ENCODE results near the gene VWA8.
"Not testable (repeated sequence)": the region's sequence is repeated elsewhere in the genome, so short reads cannot be mapped to it uniquely, and the experiment has no call there.

The VWA8 gene

GRCh38 chr13:41939398-41939797 lies 21.5 kb downstream of the VWA8 start:
- no peak overlapping the region for H3K4me3 ChIP-seq (ENCODE audit: low read depth, low read length)
- no peaks in the 10 kb centered on the region for H3K27me3 ChIP-seq (ENCODE audit: control insufficient read depth, insufficient read depth, low read length)
- no peaks in the 10 kb centered on the region for H3K36me3 ChIP-seq (ENCODE audit: control insufficient read depth, insufficient read depth, low read length)
- no peaks in the 10 kb centered on the region for H3K9me3 ChIP-seq (ENCODE audit: control insufficient read depth, insufficient read depth, low read length)
- no peaks in the 10 kb centered on the region for H3K4me1 ChIP-seq (ENCODE audit: control insufficient read depth, insufficient read depth, low read length)
- H3K9ac ChIP-seq (ENCODE audit: low read depth, low read length): no peak overlapping the region

DNA sequence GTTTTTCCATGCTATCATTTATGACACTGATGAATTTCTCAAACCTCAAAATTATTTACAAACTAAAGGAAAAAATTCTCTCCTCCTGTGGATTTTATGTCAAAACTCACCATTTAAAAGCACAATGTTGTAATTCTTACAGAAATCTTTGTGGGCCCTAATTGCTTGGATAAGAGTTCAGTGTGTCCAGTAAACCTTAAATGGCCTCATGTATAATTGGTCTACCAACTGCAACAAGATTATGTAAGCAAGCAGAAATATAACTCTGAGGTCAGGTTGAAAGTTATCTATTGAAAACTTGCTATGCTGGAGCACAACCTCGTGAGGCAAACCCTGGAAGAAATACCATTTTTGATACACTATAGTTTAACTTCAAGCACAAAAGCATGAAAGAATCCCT lies 22.0 kb downstream of the VWA8 start:
- H3K9me3 ChIP-seq (ENCODE audit: control insufficient read depth, insufficient read depth, low read length): no peaks in the 10 kb centered on the region

GRCh38 chr13:41937388-41937787 lies 23.5 kb downstream of the VWA8 start:
- Histone ChIP-seq H3K36me3 (ENCODE audit: control insufficient read depth, insufficient read depth, low read length) (no peaks in the 10 kb centered on the region), H3K4me1 (ENCODE audit: control insufficient read depth, insufficient read depth, low read length) (no peaks in the 10 kb centered on the region), H3K4me3 (ENCODE audit: low read depth, low read length) (no peak overlapping the region), H3K9me3 (ENCODE audit: control insufficient read depth, insufficient read depth, low read length) (no peaks in the 10 kb centered on the region), H3K9ac (ENCODE audit: low read depth, low read length) (no peak overlapping the region), H3K27me3 (ENCODE audit: control insufficient read depth, insufficient read depth, low read length) (no peaks in the 10 kb centered on the region)

More for the DNA sequence above, 22.0 kb downstream of the VWA8 start:
- no peak overlapping the region for H3K9ac ChIP-seq (ENCODE audit: low read depth, low read length)
- H3K4me1 ChIP-seq (ENCODE audit: control insufficient read depth, insufficient read depth, low read length): no peaks in the 10 kb centered on the region
- H3K36me3 ChIP-seq (ENCODE audit: control insufficient read depth, insufficient read depth, low read length): no peaks in the 10 kb centered on the region
- H3K27me3 ChIP-seq (ENCODE audit: control insufficient read depth, insufficient read depth, low read length): no peaks in the 10 kb centered on the region
- no peak overlapping the region for H3K4me3 ChIP-seq (ENCODE audit: low read depth, low read length)

DNA sequence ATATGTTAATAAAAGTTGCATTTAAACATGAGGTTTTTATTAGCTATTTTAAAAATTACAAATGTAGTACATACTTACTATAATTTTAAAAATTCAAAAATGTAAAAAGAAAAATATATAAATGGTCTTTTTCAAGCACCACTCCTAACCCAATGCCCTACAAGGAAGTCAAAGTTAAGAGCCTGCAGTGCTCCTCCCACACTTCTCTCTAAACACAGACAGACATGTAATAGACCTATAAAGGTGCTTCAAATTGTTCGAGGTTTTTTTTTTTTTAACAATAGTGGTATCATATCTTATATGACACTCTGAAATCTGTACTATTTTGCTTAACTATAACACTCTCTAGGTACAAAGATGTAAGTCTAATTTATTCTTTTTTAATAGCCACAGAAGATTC lies 25.4 kb downstream of the VWA8 start:
- no peaks in the 10 kb centered on the region for H3K4me1 ChIP-seq (ENCODE audit: control insufficient read depth, insufficient read depth, low read length)
- H3K36me3 ChIP-seq (ENCODE audit: control insufficient read depth, insufficient read depth, low read length): no peaks in the 10 kb centered on the region
- H3K27me3 ChIP-seq (ENCODE audit: control insufficient read depth, insufficient read depth, low read length): no peaks in the 10 kb centered on the region
- no peaks in the 10 kb centered on the region for H3K9me3 ChIP-seq (ENCODE audit: control insufficient read depth, insufficient read depth, low read length)
- H3K4me3 ChIP-seq (ENCODE audit: low read depth, low read length): no peak overlapping the region
- H3K9ac ChIP-seq (ENCODE audit: low read depth, low read length): no peak overlapping the region

DNA sequence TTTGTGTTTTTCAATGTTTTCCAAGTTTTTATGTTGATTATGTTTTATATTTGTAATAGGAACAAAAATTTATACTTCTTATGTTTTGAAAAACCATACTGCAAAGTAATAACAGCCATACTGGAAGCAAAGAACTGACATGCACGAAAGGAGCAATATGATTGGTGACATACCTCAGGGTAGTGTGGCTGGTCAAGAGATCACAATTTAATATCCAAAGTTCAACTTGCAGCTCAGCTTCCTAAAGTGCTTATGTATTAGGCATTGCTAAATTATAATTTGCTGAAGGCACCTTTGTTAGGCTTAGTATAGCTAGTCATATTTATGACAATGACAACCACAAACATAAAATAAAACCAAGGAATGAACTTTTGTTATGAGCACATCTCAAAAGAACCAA lies 25.9 kb downstream of the VWA8 start:
- no peak overlapping the region for H3K4me3 ChIP-seq (ENCODE audit: low read depth, low read length)
- H3K27me3 ChIP-seq (ENCODE audit: control insufficient read depth, insufficient read depth, low read length): no peaks in the 10 kb centered on the region
- no peaks in the 10 kb centered on the region for H3K36me3 ChIP-seq (ENCODE audit: control insufficient read depth, insufficient read depth, low read length)
- H3K9ac ChIP-seq (ENCODE audit: low read depth, low read length): no peak overlapping the region
- H3K9me3 ChIP-seq (ENCODE audit: control insufficient read depth, insufficient read depth, low read length): no peaks in the 10 kb centered on the region
- no peaks in the 10 kb centered on the region for H3K4me1 ChIP-seq (ENCODE audit: control insufficient read depth, insufficient read depth, low read length)

- Histone ChIP-seq H3K36me3 (ENCODE audit: control insufficient read depth, insufficient read depth, low read length) (no peaks in the 10 kb centered on the region), H3K9ac (ENCODE audit: low read depth, low read length) (no peak overlapping the region), H3K4me1 (ENCODE audit: control insufficient read depth, insufficient read depth, low read length) (no peaks in the 10 kb centered on the region), H3K9me3 (ENCODE audit: control insufficient read depth, insufficient read depth, low read length) (no peaks in the 10 kb centered on the region), H3K4me3 (ENCODE audit: low read depth, low read length) (no peak overlapping the region), H3K27me3 (ENCODE audit: control insufficient read depth, insufficient read depth, low read length) (no peaks in the 10 kb centered on the region)
Measured at GRCh38 chr13:41934120-41934519, 26.8 kb downstream of the VWA8 start.

GRCh38 chr13:41931337-41931736 lies 29.6 kb downstream of the VWA8 start:
- Histone ChIP-seq H3K4me1 (ENCODE audit: control insufficient read depth, insufficient read depth, low read length) (no peaks in the 10 kb centered on the region), H3K27me3 (ENCODE audit: control insufficient read depth, insufficient read depth, low read length) (no peaks in the 10 kb centered on the region), H3K36me3 (ENCODE audit: control insufficient read depth, insufficient read depth, low read length) (no peaks in the 10 kb centered on the region), H3K4me3 (ENCODE audit: low read depth, low read length) (no peak overlapping the region), H3K9ac (ENCODE audit: low read depth, low read length) (no peak overlapping the region), H3K9me3 (ENCODE audit: control insufficient read depth, insufficient read depth, low read length) (no peaks in the 10 kb centered on the region)

GRCh38 chr13:41930154-41930553 lies 30.8 kb downstream of the VWA8 start:
- H3K9me3 ChIP-seq (ENCODE audit: control insufficient read depth, insufficient read depth, low read length): no peaks in the 10 kb centered on the region
- no peaks in the 10 kb centered on the region for H3K4me1 ChIP-seq (ENCODE audit: control insufficient read depth, insufficient read depth, low read length)
- no peaks in the 10 kb centered on the region for H3K27me3 ChIP-seq (ENCODE audit: control insufficient read depth, insufficient read depth, low read length)
- no peaks in the 10 kb centered on the region for H3K36me3 ChIP-seq (ENCODE audit: control insufficient read depth, insufficient read depth, low read length)
- no peak overlapping the region for H3K4me3 ChIP-seq (ENCODE audit: low read depth, low read length)
- H3K9ac ChIP-seq (ENCODE audit: low read depth, low read length): no peak overlapping the region

GRCh38 chr13:41928323-41928722 lies 32.6 kb downstream of the VWA8 start:
- Histone ChIP-seq H3K4me1 (ENCODE audit: control insufficient read depth, insufficient read depth, low read length) (no peaks in the 10 kb centered on the region), H3K9ac (ENCODE audit: low read depth, low read length) (no peak overlapping the region), H3K36me3 (ENCODE audit: control insufficient read depth, insufficient read depth, low read length) (no peaks in the 10 kb centered on the region), H3K9me3 (ENCODE audit: control insufficient read depth, insufficient read depth, low read length) (no peaks in the 10 kb centered on the region), H3K27me3 (ENCODE audit: control insufficient read depth, insufficient read depth, low read length) (no peaks in the 10 kb centered on the region), H3K4me3 (ENCODE audit: low read depth, low read length) (no peak overlapping the region)

DNA sequence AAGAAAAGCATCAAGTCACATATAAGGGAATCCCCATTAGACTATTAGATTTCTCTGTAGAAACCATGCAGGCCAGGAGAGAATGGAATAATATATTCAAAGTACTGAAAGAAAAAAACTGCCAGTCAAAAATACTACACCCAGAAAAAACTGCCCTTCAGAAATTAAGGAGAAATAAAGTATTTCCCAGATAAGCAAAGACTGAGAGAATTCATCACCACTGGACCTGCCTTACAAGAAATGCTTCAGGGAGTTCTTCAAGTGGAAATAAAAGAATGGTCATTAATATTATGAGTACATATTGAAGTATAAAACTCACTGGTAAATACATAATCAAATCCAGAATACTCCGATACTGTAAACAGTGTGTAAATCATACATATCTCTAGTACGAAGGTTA lies 35.9 kb downstream of the VWA8 start:
- Histone ChIP-seq H3K4me1 (ENCODE audit: control insufficient read depth, insufficient read depth, low read length) (no peaks in the 10 kb centered on the region), H3K9me3 (ENCODE audit: control insufficient read depth, insufficient read depth, low read length) (no peaks in the 10 kb centered on the region), H3K9ac (ENCODE audit: low read depth, low read length) (no peak overlapping the region), H3K4me3 (ENCODE audit: low read depth, low read length) (no peak overlapping the region), H3K36me3 (ENCODE audit: control insufficient read depth, insufficient read depth, low read length) (no peaks in the 10 kb centered on the region), H3K27me3 (ENCODE audit: control insufficient read depth, insufficient read depth, low read length) (no peaks in the 10 kb centered on the region)

GRCh38 chr13:41922894-41923293 lies 38.0 kb downstream of the VWA8 start:
- not testable (repeated sequence) for H3K4me3 ChIP-seq (ENCODE audit: low read depth, low read length); H3K27me3 ChIP-seq (ENCODE audit: control insufficient read depth, insufficient read depth, low read length); H3K9ac ChIP-seq (ENCODE audit: low read depth, low read length); H3K4me1 ChIP-seq (ENCODE audit: control insufficient read depth, insufficient read depth, low read length); H3K36me3 ChIP-seq (ENCODE audit: control insufficient read depth, insufficient read depth, low read length); H3K9me3 ChIP-seq (ENCODE audit: control insufficient read depth, insufficient read depth, low read length)

GRCh38 chr13:41919741-41920487 lies 41.0 kb downstream of the VWA8 start:
- no peaks in the 10 kb centered on the region for H3K36me3 ChIP-seq (ENCODE audit: control insufficient read depth, insufficient read depth, low read length)
- H3K9me3 ChIP-seq (ENCODE audit: control insufficient read depth, insufficient read depth, low read length): no peaks in the 10 kb centered on the region
- H3K4me3 ChIP-seq (ENCODE audit: low read depth, low read length): no peak overlapping the region
- no peaks in the 10 kb centered on the region for H3K27me3 ChIP-seq (ENCODE audit: control insufficient read depth, insufficient read depth, low read length)
- H3K9ac ChIP-seq (ENCODE audit: low read depth, low read length): no peak overlapping the region
- no peaks in the 10 kb centered on the region for H3K4me1 ChIP-seq (ENCODE audit: control insufficient read depth, insufficient read depth, low read length)

Measured in iPS-15b (cell line).